GM12878 (cell line): ENCODE data around the gene S100A14.

ENCODE experiments used
- CEBPB ChIP-seq, 2 experiments: fragments of 150-350 bp in 1 of 2; IDR thresholded peaks; 2 replicates each; pipeline ENCODE4 v1.6.1; 2012 to 2014; ENCODE audit warnings: low read depth in 2 of 2, low read length in 2 of 2, borderline replicate concordance in 1 of 2, inconsistent platforms in 1 of 2
- CHD2 ChIP-seq: IDR thresholded peaks from 2 replicates; pipeline ENCODE4 v1.6.1; 2011; ENCODE audit warnings: low read depth, low read length, improper control_type of control experiment, borderline replicate concordance
- CREB1 ChIP-seq: IDR thresholded peaks from 2 replicates; pipeline ENCODE4 v1.6.1; 2012; ENCODE audit warnings: low read depth, mild to moderate bottlenecking, inconsistent platforms
- CTCF ChIP-seq, 3 experiments: IDR thresholded peaks in 2 of 3; conservative IDR thresholded peaks in 1 of 3; 2 replicates each; pipeline ENCODE4 v1.5.1; 2011; ENCODE audit warnings: low read depth in 3 of 3, low read length in 3 of 3, mild to moderate bottlenecking in 3 of 3, control low read depth in 2 of 3, moderate library complexity in 2 of 3, inconsistent platforms in 1 of 3, mixed read lengths in 1 of 3; ENCODE audit not compliant: control insufficient read depth in 2 of 3, insufficient read depth in 1 of 3; ENCODE audit errors: extremely low read depth in 1 of 3
- EP300 ChIP-seq, 2 experiments: fragments of 150-350 bp in 1 of 2; IDR thresholded peaks; 2 replicates each; pipeline ENCODE4 v1.6.1; 2011 to 2012; ENCODE audit warnings: low read depth in 2 of 2, low read length in 2 of 2, borderline replicate concordance in 1 of 2, improper control_type of control experiment in 1 of 2, inconsistent platforms in 1 of 2; ENCODE audit not compliant: control insufficient read depth in 1 of 2
- KDM1A ChIP-seq: fragments of 200-600 bp; sonication (generic); IDR thresholded peaks from 2 replicates; pipeline ENCODE4 v1.6.1; 2016; ENCODE audit warnings: borderline replicate concordance
- NFIC ChIP-seq: IDR thresholded peaks from 2 replicates; pipeline ENCODE4 v1.6.1; 2012; ENCODE audit warnings: low read depth, mild to moderate bottlenecking, inconsistent platforms, low read length, moderate library complexity
- NFYB ChIP-seq: IDR thresholded peaks from 2 replicates; pipeline ENCODE4 v1.6.1; 2011; ENCODE audit warnings: low read depth, mild to moderate bottlenecking, low read length, improper control_type of control experiment, moderate library complexity; ENCODE audit not compliant: insufficient read depth
- RAD21 ChIP-seq: IDR thresholded peaks from 2 replicates; pipeline ENCODE4 v1.6.1; 2011; ENCODE audit warnings: mild to moderate bottlenecking, low read depth, low read length, moderate library complexity; ENCODE audit not compliant: insufficient read depth
- REST ChIP-seq: IDR thresholded peaks from 2 replicates; pipeline ENCODE4 v1.6.1; 2012; ENCODE audit warnings: mild to moderate bottlenecking, low read depth, low read length
- SIN3A ChIP-seq: IDR thresholded peaks from 2 replicates; pipeline ENCODE4 v1.6.1; 2012; ENCODE audit warnings: low read depth, low read length, improper control_type of control experiment
- SIX5 ChIP-seq: IDR thresholded peaks from 2 replicates; pipeline ENCODE4 v1.6.1; 2011; ENCODE audit warnings: mild to moderate bottlenecking, low read depth, low read length, moderate library complexity; ENCODE audit not compliant: severe bottlenecking
- TCF12 ChIP-seq: IDR thresholded peaks from 2 replicates; pipeline ENCODE4 v1.6.1; 2011; ENCODE audit warnings: low read depth, mild to moderate bottlenecking, low read length
- YY1 ChIP-seq: IDR thresholded peaks from 2 replicates; pipeline ENCODE4 v1.6.1; 2011; ENCODE audit warnings: low read depth, mild to moderate bottlenecking, low read length

- TF ChIP-seq CEBPB (IDR thresholded peaks at IDR 0.05; ENCODE audit: borderline replicate concordance in 1 of 2, low read depth in 2 of 2, low read length in 2 of 2) = no peak
- TF ChIP-seq REST = no peak
- TF ChIP-seq KDM1A = no peak
- TF ChIP-seq CREB1 = no peak
- TF ChIP-seq SIX5 = no peak
- no peak for TF ChIP-seq CHD2
- TF ChIP-seq CTCF (IDR thresholded peaks at IDR 0.05 in 2 of 3, conservative IDR thresholded peaks at IDR 0.05 in 1 of 3; ENCODE audit: control insufficient read depth in 2 of 3, extremely low read depth in 1 of 3, insufficient read depth in 1 of 3, low read depth in 3 of 3, low read length in 3 of 3) = peak in 2 of 3 experiments; percentile 49 to 66
- no peak for TF ChIP-seq YY1
- TF ChIP-seq TCF12 = no peak; the same call in 1 of the 2 replicates
- no peak for TF ChIP-seq NFIC
- TF ChIP-seq EP300 (IDR thresholded peaks at IDR 0.05; ENCODE audit: borderline replicate concordance in 1 of 2, control insufficient read depth in 1 of 2, low read depth in 2 of 2, low read length in 2 of 2) = no peak
- peak; percentile 41; the same call in 1 of the 2 replicates for TF ChIP-seq RAD21
- no peak for TF ChIP-seq SIN3A
- no peak for TF ChIP-seq NFYB
Measured at GRCh38 chr1:153626904-153627714, 11.0 kb upstream of the S100A14 start, which contains the start of gene S100A13.
